ENCODE results near the gene PPM1G. TPM values are rescaled to one million over a fixed set of nuclear protein-coding genes. Genes with fewer than 3 reads are reported as not detected.
A peak's percentile ranks its signal among the peaks of the same experiment; 100 is the strongest.

Gene PPM1G
- total RNA-seq, 4 donors from 2014 or later, result 43.4 to 54.9 (median 51.7) TPM

DNA sequence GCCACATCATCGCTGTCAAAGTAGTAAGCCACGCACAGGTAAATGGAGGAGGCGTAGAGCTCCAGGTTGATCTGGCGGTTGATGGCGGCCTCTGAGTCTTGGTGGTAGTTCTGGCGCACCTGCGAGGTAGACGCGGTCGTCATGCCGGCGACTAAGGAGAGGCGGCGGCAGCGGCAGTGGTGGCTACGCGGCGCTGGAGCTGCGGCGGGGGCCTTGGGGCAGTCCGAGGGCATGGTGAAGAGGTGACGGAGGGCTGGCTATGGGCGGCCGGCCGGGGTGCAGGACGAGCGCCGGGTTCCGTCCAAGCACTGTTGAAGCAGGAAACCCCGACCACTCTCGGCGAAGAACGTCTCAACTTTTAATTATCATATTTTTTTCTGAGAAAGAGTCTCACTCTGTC lies 16.2 kb downstream of the PPM1G start:
- intact Hi-C loops (cut with DNase I; ENCODE audit: low total_unique reads) (no loop called here), in situ Hi-C loops (cut with MboI; ENCODE audit: low pct_ligation_motif_present in 1 of 4, low pct_unique_long_range_greater_than_20kb in 1 of 4, low sequenced_read_pairs in 3 of 4) (no loop called here)
- DNase-seq, result no peak
- H3K36me3 ChIP-seq, result no peaks in the 10 kb centered on the region
- WGBS, 2 donors (ENCODE audit: low coverage in 1 of 2), result 94 to 99% methylated on average over 13 to 33 of the region's 33 CpGs
- no peak overlapping the region for H3K4me3 ChIP-seq
- no peaks in the 10 kb centered on the region for H3K9me3 ChIP-seq
- TF ChIP-seq POLR2AphosphoS5 (IDR thresholded peaks at IDR 0.05), result no peak
- no peak for TF ChIP-seq POLR2A (IDR thresholded peaks at IDR 0.05)
- TF ChIP-seq, protein P1, sequence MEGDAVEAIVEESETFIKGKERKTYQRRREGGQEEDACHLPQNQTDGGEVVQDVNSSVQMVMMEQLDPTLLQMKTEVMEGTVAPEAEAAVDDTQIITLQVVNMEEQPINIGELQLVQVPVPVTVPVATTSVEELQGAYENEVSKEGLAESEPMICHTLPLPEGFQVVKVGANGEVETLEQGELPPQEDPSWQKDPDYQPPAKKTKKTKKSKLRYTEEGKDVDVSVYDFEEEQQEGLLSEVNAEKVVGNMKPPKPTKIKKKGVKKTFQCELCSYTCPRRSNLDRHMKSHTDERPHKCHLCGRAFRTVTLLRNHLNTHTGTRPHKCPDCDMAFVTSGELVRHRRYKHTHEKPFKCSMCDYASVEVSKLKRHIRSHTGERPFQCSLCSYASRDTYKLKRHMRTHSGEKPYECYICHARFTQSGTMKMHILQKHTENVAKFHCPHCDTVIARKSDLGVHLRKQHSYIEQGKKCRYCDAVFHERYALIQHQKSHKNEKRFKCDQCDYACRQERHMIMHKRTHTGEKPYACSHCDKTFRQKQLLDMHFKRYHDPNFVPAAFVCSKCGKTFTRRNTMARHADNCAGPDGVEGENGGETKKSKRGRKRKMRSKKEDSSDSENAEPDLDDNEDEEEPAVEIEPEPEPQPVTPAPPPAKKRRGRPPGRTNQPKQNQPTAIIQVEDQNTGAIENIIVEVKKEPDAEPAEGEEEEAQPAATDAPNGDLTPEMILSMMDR (IDR thresholded peaks at IDR 0.05), result no peak
- no peak for TF ChIP-seq EP300 (IDR thresholded peaks at IDR 0.05; ENCODE audit: low read depth)
- H3K27ac ChIP-seq, result no peak overlapping the region
- no peaks in the 10 kb centered on the region for H3K27me3 ChIP-seq
- H3K4me1 ChIP-seq, result peaks cover 0 to 3% (median 0%) of the 10 kb centered on the region in 4 donors

DNA sequence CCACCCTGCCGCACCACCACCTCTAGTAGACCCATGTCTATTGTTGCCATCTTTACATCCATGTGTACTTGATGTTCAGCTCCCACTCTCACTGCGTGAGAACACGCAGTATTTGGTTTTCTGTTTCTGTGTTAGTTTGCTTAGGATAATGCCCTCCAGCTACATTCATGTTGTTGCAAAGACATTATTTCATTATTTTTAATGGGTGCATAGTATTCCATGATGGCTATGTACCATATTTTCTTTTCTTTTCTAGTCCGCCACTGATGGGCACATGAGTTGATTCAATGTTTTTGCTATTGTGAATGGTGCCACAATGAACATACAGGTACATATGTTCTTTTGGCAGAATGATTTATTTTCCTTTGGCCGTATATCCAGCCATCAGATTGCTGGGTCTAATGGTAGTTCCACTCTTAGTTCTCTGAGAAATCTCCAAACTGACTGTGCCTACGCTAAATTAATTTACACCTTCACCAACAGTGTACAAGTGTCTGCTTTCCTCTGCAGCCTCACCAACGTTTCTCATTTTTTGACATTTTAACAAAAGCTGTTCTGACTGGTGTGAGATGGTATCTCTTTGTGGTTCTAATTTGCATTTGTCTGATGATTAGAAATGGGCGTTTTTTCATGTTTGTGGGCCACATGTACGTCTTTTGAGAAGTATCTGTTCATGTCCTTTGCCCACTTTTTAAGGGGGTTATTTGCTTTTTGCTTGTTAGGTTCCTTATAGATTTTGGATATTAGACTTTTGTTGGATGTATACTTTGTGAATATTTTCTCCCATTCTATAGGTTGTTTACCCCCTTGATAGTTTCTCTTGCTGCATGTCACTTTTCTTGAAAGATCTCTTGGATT lies 18.3 kb downstream of the PPM1G start:
- no peaks in the 10 kb centered on the region for H3K9me3 ChIP-seq
- no peak overlapping the region for H3K27ac ChIP-seq
- intact Hi-C loops (cut with DNase I; ENCODE audit: low total_unique reads), result no loop called here
- TF ChIP-seq EP300 (IDR thresholded peaks at IDR 0.05; ENCODE audit: low read depth) (no peak), POLR2AphosphoS5 (IDR thresholded peaks at IDR 0.05) (no peak), POLR2A (IDR thresholded peaks at IDR 0.05) (no peak)
- TF ChIP-seq, protein P1 (IDR thresholded peaks at IDR 0.05), result no peak
- WGBS, 2 donors (ENCODE audit: low coverage in 1 of 2), result 92 to 97% methylated on average over 8 to 9 of the region's 9 CpGs
- no peaks in the 10 kb centered on the region for H3K27me3 ChIP-seq
- peaks cover 0 to 9% (median 0%) of the 10 kb centered on the region in 4 donors for H3K36me3 ChIP-seq
- in situ Hi-C loops (cut with MboI; ENCODE audit: low pct_ligation_motif_present in 1 of 4, low pct_unique_long_range_greater_than_20kb in 1 of 4, low sequenced_read_pairs in 3 of 4), result no loop called here
- H3K4me1 ChIP-seq, result no peaks in the 10 kb centered on the region
- no peak for DNase-seq
- H3K4me3 ChIP-seq, result no peak overlapping the region

DNA sequence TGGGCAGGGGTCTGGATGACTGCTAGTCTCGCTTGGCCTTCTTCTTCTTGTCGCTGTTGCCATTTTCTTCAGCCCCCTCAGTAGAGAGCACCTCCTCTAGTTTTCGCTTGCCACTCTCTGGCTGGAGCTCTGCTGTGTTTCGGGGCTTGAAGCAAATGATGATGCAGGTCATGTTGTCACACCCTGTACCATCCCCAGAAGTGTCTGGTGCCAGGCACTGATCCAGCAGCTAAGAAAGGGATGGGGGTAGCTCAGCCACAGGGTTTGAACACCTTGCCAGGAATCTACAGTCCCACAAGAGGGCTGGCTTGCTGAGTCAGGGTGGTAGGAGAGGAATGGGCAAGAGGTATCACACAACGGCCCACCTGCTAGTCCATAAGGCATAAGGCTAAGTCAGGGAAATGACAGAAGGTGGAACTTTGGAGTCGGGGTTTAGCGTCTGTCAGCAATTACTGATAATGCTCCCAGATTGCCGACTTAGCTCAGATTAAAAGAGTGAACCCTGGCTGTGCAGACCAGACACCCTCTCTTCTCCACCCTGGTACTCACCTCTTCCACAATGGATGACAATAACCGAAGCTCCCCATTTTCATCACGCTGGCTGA lies 27.7 kb downstream of the PPM1G start:
- no peak for DNase-seq
- H3K4me1 ChIP-seq, result peaks cover 8 to 25% (median 19%) of the 10 kb centered on the region in 4 donors
- H3K36me3 ChIP-seq, result peaks cover 0 to 42% (median 15%) of the 10 kb centered on the region in 4 donors
- in situ Hi-C loops (cut with MboI; ENCODE audit: low pct_ligation_motif_present in 1 of 4, low pct_unique_long_range_greater_than_20kb in 1 of 4, low sequenced_read_pairs in 3 of 4), result no loop called here
- no peaks in the 10 kb centered on the region for H3K27me3 ChIP-seq
- peak overlapping the region; percentile 90 to 95 (median 94) for H3K27ac ChIP-seq
- H3K4me3 ChIP-seq, result no peak overlapping the region
- no peaks in the 10 kb centered on the region for H3K9me3 ChIP-seq
- 96% methylated on average over 10 of the region's 10 CpGs; no CpG with 5 or more reads in 1 of the 2 donors for WGBS, 2 donors (ENCODE audit: low coverage in 1 of 2)
- intact Hi-C loops (cut with DNase I; ENCODE audit: low total_unique reads), result loop anchor here (5.0 kb wide), 1 partner anchor 46 kb away; the partner anchor contains the start of gene NRBP1
- no peak for TF ChIP-seq POLR2A (IDR thresholded peaks at IDR 0.05)
- TF ChIP-seq, protein P1 (IDR thresholded peaks at IDR 0.05), result no peak
- TF ChIP-seq EP300 (IDR thresholded peaks at IDR 0.05; ENCODE audit: low read depth), result no peak
- no peak for TF ChIP-seq POLR2AphosphoS5 (IDR thresholded peaks at IDR 0.05)
